T-helper 1 cell treated with Interleukin-12 subunit alpha and Interleukin-12 subunit beta and Interleukin-4 antibody, amounts not matched to agents 30 ng/mL and 1 ng/mL, for 36 hours (primary cell): Measurements from ENCODE around the gene FBXL7. TPM values are rescaled to one million over a fixed set of nuclear protein-coding genes. Genes with fewer than 3 reads are reported as not detected.

ENCODE experiments used
- intact Hi-C: fragments of 100-400 bp; cut with micrococcal nuclease; formaldehyde crosslinking; loops from one replicate; pipeline ENCODE4 v1.15.1; 2024
- total RNA-seq: library from RNA; stranded (reverse); gene quantifications from 2 replicates; pipeline ENCODE4 v1.2.3, GENCODE V29; 2022

Gene FBXL7
- not detected in 2 replicates for total RNA-seq

GRCh38 chr5:15499528-15500324, at the start of gene FBXL7:
FBXL7 (plus strand) TSS chr5:15500180.
- intact Hi-C loops: no loop called here

- intact Hi-C loops: no loop called here
Measured at GRCh38 chr5:15450473-15450872, 49.5 kb upstream of the FBXL7 start.

- intact Hi-C loops: no loop called here
Measured at GRCh38 chr5:15450949-15451348, 49.0 kb upstream of the FBXL7 start.

- intact Hi-C loops: no loop called here
Measured at GRCh38 chr5:15452030-15452429, 48.0 kb upstream of the FBXL7 start.

GRCh38 chr5:15452781-15453180, 47.2 kb upstream of the FBXL7 start:
- intact Hi-C loops: no loop called here

GRCh38 chr5:15459200-15459599, 40.8 kb upstream of the FBXL7 start:
- intact Hi-C loops: no loop called here

- intact Hi-C loops: no loop called here
Measured at GRCh38 chr5:15463231-15463980, 36.6 kb upstream of the FBXL7 start.

GRCh38 chr5:15472116-15472515, 27.9 kb upstream of the FBXL7 start:
- intact Hi-C loops: no loop called here

- intact Hi-C loops: no loop called here
Measured at GRCh38 chr5:15474143-15474719, 25.7 kb upstream of the FBXL7 start.

GRCh38 chr5:15475367-15475766, 24.6 kb upstream of the FBXL7 start:
- intact Hi-C loops: no loop called here

- intact Hi-C loops: no loop called here
Measured at GRCh38 chr5:15476977-15477376, 23.0 kb upstream of the FBXL7 start.

GRCh38 chr5:15480436-15480835, 19.5 kb upstream of the FBXL7 start:
- intact Hi-C loops: no loop called here

GRCh38 chr5:15483351-15484097, 16.5 kb upstream of the FBXL7 start:
- intact Hi-C loops: no loop called here

GRCh38 chr5:15487228-15487627, 12.8 kb upstream of the FBXL7 start:
- intact Hi-C loops: no loop called here

GRCh38 chr5:15489571-15490235, 10.3 kb upstream of the FBXL7 start:
- intact Hi-C loops: no loop called here

- intact Hi-C loops: no loop called here
Measured at GRCh38 chr5:15492545-15492944, 7.4 kb upstream of the FBXL7 start.

- intact Hi-C loops: no loop called here
Measured at GRCh38 chr5:15493501-15493900, 6.5 kb upstream of the FBXL7 start.

- intact Hi-C loops: no loop called here
Measured at GRCh38 chr5:15495026-15495425, 5.0 kb upstream of the FBXL7 start.

- intact Hi-C loops: no loop called here
Measured at GRCh38 chr5:15496886-15497285, 3.1 kb upstream of the FBXL7 start.

- intact Hi-C loops: no loop called here
Measured at GRCh38 chr5:15500325-15501001, 483 bp downstream of the FBXL7 start.
